HepG2 (cell line): ENCODE measurements around the gene TMEM87A. TPM values are rescaled to one million over a fixed set of nuclear protein-coding genes. Genes with fewer than 3 reads are reported as not detected.

Source experiments
- CBX1 ChIP-seq: IDR thresholded peaks from one replicate; pipeline ENCODE4 v1.6.1; 2016; ENCODE audit warnings: antibody characterized with exemption, low read depth
- FOXP1 ChIP-seq, 2 experiments: fragments of 450-650 bp in 1 of 2; IDR thresholded peaks; 2 replicates each; pipeline ENCODE4 v1.6.1; 2017 to 2018; ENCODE audit warnings: antibody characterized with exemption in 1 of 2
- HINFP ChIP-seq: sonication (generic); formaldehyde crosslinking; IDR thresholded peaks from 2 replicates; pipeline ENCODE4 v1.4.0; 2020; ENCODE audit warnings: low read depth, mild to moderate bottlenecking, missing genetic modification reagents
- HNF4G ChIP-seq, 2 experiments: sonication (generic) in 1 of 2; formaldehyde crosslinking in 1 of 2; IDR thresholded peaks; 2 replicates each; pipeline versions ENCODE4 v1.4.0 to v1.6.1; 2011 to 2020; ENCODE audit warnings: borderline replicate concordance in 2 of 2, low read depth in 2 of 2, mild to moderate bottlenecking in 2 of 2, low read length in 1 of 2, missing genetic modification reagents in 1 of 2, moderate library complexity in 1 of 2
- HOXA3 ChIP-seq: sonication (generic); formaldehyde crosslinking; IDR thresholded peaks from 2 replicates; pipeline ENCODE4 v1.5.0; 2020; ENCODE audit warnings: missing genetic modification reagents
- ISL2 ChIP-seq: sonication (generic); formaldehyde crosslinking; IDR thresholded peaks from 2 replicates; pipeline ENCODE4 v1.5.0; 2020; ENCODE audit warnings: missing genetic modification reagents
- KLF9 ChIP-seq: IDR thresholded peaks from 2 replicates; pipeline ENCODE4 v1.6.1; 2016; ENCODE audit warnings: low read depth
- NAIF1 ChIP-seq: sonication (generic); formaldehyde crosslinking; IDR thresholded peaks from 2 replicates; pipeline ENCODE4 v1.5.0; 2020; ENCODE audit warnings: mild to moderate bottlenecking, missing genetic modification reagents, borderline replicate concordance
- RFX1 ChIP-seq: fragments of 450-650 bp; IDR thresholded peaks from 2 replicates; pipeline ENCODE4 v1.6.1; 2017
- SKIL ChIP-seq: sonication (generic); formaldehyde crosslinking; IDR thresholded peaks from 2 replicates; pipeline ENCODE4 v1.8.0; 2022; ENCODE audit warnings: missing genetic modification reagents, mild to moderate bottlenecking, moderate library complexity, borderline replicate concordance
- XBP1 ChIP-seq: sonication (generic); formaldehyde crosslinking; IDR thresholded peaks from 2 replicates; pipeline ENCODE4 v1.5.0; 2020; ENCODE audit warnings: missing genetic modification reagents
- YY1 ChIP-seq: IDR thresholded peaks from 2 replicates; pipeline ENCODE4 v1.6.1; 2011; ENCODE audit warnings: low read length, low read depth, moderate library complexity, mild to moderate bottlenecking; ENCODE audit not compliant: insufficient read depth, insufficient replicate concordance
- ZBTB21 ChIP-seq: sonication (generic); formaldehyde crosslinking; IDR thresholded peaks from 2 replicates; pipeline ENCODE4 v1.4.0; 2020; ENCODE audit warnings: missing genetic modification reagents
- ZMYM4 ChIP-seq: sonication (generic); formaldehyde crosslinking; IDR thresholded peaks from 2 replicates; pipeline ENCODE4 v1.8.1; 2023; ENCODE audit warnings: mild to moderate bottlenecking, missing genetic modification reagents
- ZNF766 ChIP-seq: sonication (generic); formaldehyde crosslinking; IDR thresholded peaks from 2 replicates; pipeline ENCODE4 v1.5.0; 2020; ENCODE audit warnings: missing genetic modification reagents, borderline replicate concordance
- ZSCAN20 ChIP-seq: sonication (generic); formaldehyde crosslinking; IDR thresholded peaks from 2 replicates; pipeline ENCODE4 v1.4.0; 2020; ENCODE audit warnings: missing genetic modification reagents, mild to moderate bottlenecking, borderline replicate concordance
- polyA plus RNA-seq, 8 experiments: library from polyadenylated mRNA; depleted of rRNA in 3 of 8; stranded (reverse) in 7 of 8; unstranded in 1 of 8; fragments of >200 nt; fragmentation: Illumina TruSeq in 4 of 8; extraction: Trizol in 4 of 8; gene quantifications; 2 replicates each; pipeline versions ENCODE4 v1.2.1 to v1.2.3, GENCODE V29; 2011 to 2016; ENCODE audit warnings: low read depth in 4 of 8, missing spikeins in 1 of 8, mixed read lengths in 1 of 8; ENCODE audit not compliant: insufficient read depth in 1 of 8
- total RNA-seq, 5 experiments: library from RNA; depleted of rRNA; stranded (reverse); fragments of >200 nt; fragmentation: Illumina TruSeq; extraction: Trizol; gene quantifications; 2 replicates each; pipeline ENCODE4 v1.2.3, GENCODE V29; 2016; ENCODE audit warnings: low read depth in 1 of 5
- TF ChIP-seq, protein P1 (sequence below): sonication (generic); formaldehyde crosslinking; IDR thresholded peaks from 2 replicates; pipeline ENCODE4 v1.8.1; 2023; ENCODE audit warnings: mild to moderate bottlenecking, missing genetic modification reagents
- TF ChIP-seq, protein P2 (sequence below): sonication (generic); formaldehyde crosslinking; IDR thresholded peaks from 2 replicates; pipeline ENCODE4 v1.4.0; 2020; ENCODE audit warnings: missing genetic modification reagents
- TF ChIP-seq, protein P3 (sequence below): sonication (generic); formaldehyde crosslinking; IDR thresholded peaks from 2 replicates; pipeline ENCODE4 v1.4.0; 2020; ENCODE audit warnings: missing genetic modification reagents

TMEM87A gene
- total and polyA plus RNA-seq, 2 of the 13 experiments (the other 11 are each of a cell fraction or from before 2014, with no cell fraction given), result 20.2 to 42.8 TPM

DNA sequence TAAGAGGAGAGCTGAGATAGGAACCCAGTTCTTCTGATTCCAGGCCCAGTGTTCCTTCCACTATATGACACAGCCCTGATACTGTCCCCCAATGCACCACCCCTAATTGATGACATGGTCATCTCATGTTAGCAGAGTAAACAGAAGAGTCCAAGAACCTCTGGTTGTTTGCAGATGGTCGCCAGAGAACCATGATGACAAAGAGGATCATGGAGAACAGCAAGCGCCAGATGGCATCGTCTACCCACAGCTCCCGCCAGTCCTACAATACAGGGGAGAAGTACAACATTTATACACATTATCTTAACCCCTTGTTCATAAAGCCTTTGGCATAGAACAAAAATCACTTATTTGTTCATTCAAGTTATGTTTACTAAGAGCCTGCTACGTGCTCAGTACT is 46.6 kb downstream of the TMEM87A start (continued):
- TF ChIP-seq, protein P1, sequence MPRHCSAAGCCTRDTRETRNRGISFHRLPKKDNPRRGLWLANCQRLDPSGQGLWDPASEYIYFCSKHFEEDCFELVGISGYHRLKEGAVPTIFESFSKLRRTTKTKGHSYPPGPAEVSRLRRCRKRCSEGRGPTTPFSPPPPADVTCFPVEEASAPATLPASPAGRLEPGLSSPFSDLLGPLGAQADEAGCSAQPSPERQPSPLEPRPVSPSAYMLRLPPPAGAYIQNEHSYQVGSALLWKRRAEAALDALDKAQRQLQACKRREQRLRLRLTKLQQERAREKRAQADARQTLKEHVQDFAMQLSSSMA, result no peak
- TF ChIP-seq YY1, result peak; percentile 17
- TF ChIP-seq KLF9 (CRISPR knock-in tag), result no peak
- TF ChIP-seq, protein P2, sequence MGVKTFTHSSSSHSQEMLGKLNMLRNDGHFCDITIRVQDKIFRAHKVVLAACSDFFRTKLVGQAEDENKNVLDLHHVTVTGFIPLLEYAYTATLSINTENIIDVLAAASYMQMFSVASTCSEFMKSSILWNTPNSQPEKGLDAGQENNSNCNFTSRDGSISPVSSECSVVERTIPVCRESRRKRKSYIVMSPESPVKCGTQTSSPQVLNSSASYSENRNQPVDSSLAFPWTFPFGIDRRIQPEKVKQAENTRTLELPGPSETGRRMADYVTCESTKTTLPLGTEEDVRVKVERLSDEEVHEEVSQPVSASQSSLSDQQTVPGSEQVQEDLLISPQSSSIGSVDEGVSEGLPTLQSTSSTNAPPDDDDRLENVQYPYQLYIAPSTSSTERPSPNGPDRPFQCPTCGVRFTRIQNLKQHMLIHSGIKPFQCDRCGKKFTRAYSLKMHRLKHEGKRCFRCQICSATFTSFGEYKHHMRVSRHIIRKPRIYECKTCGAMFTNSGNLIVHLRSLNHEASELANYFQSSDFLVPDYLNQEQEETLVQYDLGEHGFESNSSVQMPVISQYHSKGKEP, result no peak
- TF ChIP-seq ZBTB21 (CRISPR knock-in tag), result no peak
- no peak for TF ChIP-seq HNF4G (IDR thresholded peaks at IDR 0.05; ENCODE audit: borderline replicate concordance, low read depth, low read length)
- no peak for TF ChIP-seq HNF4G (CRISPR knock-in tag; IDR thresholded peaks at IDR 0.05; ENCODE audit: borderline replicate concordance, low read depth)
- TF ChIP-seq SKIL (CRISPR knock-in tag), result no peak
- no peak for TF ChIP-seq FOXP1 (IDR thresholded peaks at IDR 0.05)
- TF ChIP-seq FOXP1 (CRISPR knock-in tag; IDR thresholded peaks at IDR 0.05), result 0 out of 2 replicates have a peak, but pooled peaks have one; percentile 11
- no peak for TF ChIP-seq ISL2 (CRISPR knock-in tag)
- TF ChIP-seq XBP1 (CRISPR knock-in tag), result no peak
- no peak for TF ChIP-seq ZNF766 (CRISPR knock-in tag)
- peak; percentile 86 for TF ChIP-seq ZMYM4
- TF ChIP-seq NAIF1 (CRISPR knock-in tag), result no peak
- TF ChIP-seq HOXA3 (CRISPR knock-in tag), result peak; percentile 73; the same call in 1 of the 2 replicates
- TF ChIP-seq ZSCAN20 (CRISPR knock-in tag), result no peak
- TF ChIP-seq, protein P3, sequence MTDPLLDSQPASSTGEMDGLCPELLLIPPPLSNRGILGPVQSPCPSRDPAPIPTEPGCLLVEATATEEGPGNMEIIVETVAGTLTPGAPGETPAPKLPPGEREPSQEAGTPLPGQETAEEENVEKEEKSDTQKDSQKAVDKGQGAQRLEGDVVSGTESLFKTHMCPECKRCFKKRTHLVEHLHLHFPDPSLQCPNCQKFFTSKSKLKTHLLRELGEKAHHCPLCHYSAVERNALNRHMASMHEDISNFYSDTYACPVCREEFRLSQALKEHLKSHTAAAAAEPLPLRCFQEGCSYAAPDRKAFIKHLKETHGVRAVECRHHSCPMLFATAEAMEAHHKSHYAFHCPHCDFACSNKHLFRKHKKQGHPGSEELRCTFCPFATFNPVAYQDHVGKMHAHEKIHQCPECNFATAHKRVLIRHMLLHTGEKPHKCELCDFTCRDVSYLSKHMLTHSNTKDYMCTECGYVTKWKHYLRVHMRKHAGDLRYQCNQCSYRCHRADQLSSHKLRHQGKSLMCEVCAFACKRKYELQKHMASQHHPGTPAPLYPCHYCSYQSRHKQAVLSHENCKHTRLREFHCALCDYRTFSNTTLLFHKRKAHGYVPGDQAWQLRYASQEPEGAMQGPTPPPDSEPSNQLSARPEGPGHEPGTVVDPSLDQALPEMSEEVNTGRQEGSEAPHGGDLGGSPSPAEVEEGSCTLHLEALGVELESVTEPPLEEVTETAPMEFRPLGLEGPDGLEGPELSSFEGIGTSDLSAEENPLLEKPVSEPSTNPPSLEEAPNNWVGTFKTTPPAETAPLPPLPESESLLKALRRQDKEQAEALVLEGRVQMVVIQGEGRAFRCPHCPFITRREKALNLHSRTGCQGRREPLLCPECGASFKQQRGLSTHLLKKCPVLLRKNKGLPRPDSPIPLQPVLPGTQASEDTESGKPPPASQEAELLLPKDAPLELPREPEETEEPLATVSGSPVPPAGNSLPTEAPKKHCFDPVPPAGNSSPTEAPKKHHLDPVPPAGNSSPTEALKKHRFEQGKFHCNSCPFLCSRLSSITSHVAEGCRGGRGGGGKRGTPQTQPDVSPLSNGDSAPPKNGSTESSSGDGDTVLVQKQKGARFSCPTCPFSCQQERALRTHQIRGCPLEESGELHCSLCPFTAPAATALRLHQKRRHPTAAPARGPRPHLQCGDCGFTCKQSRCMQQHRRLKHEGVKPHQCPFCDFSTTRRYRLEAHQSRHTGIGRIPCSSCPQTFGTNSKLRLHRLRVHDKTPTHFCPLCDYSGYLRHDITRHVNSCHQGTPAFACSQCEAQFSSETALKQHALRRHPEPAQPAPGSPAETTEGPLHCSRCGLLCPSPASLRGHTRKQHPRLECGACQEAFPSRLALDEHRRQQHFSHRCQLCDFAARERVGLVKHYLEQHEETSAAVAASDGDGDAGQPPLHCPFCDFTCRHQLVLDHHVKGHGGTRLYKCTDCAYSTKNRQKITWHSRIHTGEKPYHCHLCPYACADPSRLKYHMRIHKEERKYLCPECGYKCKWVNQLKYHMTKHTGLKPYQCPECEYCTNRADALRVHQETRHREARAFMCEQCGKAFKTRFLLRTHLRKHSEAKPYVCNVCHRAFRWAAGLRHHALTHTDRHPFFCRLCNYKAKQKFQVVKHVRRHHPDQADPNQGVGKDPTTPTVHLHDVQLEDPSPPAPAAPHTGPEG (CRISPR knock-in tag), result no peak
- no peak for TF ChIP-seq RFX1
- no peak for TF ChIP-seq HINFP (CRISPR knock-in tag)
- TF ChIP-seq CBX1, result no peak
